Lung (tissue), 12 donors: ENCODE data around the gene CLPX. TPM values are rescaled to one million over a fixed set of nuclear protein-coding genes. Genes with fewer than 3 reads are reported as not detected.

Experiments
- ATAC-seq: fragments of 200-7000 bp; cut with Tn5 transposase; one replicate; pipeline ENCODE4 v1.9.1; 2020; ENCODE audit warnings: moderate number of reproducible peaks; ENCODE audit not compliant: insufficient read depth, low FRiP score
- DNase-seq, 3 donors: peaks; one replicate each; pipeline ENCODE4 v3.0.0-alpha.2; 2013 to 2017
- H3K27ac ChIP-seq, 2 donors: one replicate each; pipeline ENCODE4 v1.5.1; 2013; ENCODE audit warnings: mild to moderate bottlenecking in 2 of 2, moderate library complexity in 2 of 2, control low read depth in 1 of 2, inconsistent platforms in 1 of 2, low read depth in 1 of 2, low read length in 1 of 2
- H3K27me3 ChIP-seq, 3 donors: one replicate each; pipeline ENCODE4 v1.5.1; 2013; ENCODE audit warnings: low read length in 2 of 3; ENCODE audit not compliant: control insufficient read depth in 3 of 3, insufficient read depth in 3 of 3
- H3K36me3 ChIP-seq, 4 donors: one replicate each; pipeline ENCODE4 v1.5.1; 2013; ENCODE audit warnings: low read length in 4 of 4, mild to moderate bottlenecking in 1 of 4, moderate library complexity in 1 of 4; ENCODE audit not compliant: control insufficient read depth in 4 of 4, insufficient read depth in 4 of 4
- H3K4me1 ChIP-seq, 5 donors: one replicate each; pipeline ENCODE4 v1.5.1; 2013; ENCODE audit warnings: low read length in 5 of 5, mild to moderate bottlenecking in 2 of 5, moderate library complexity in 1 of 5; ENCODE audit not compliant: control insufficient read depth in 5 of 5, insufficient read depth in 5 of 5
- H3K4me3 ChIP-seq: one replicate; pipeline ENCODE4 v1.5.1; 2013; ENCODE audit warnings: mild to moderate bottlenecking, control low read depth, moderate library complexity
- H3K9ac ChIP-seq, 2 donors: one replicate each; pipeline ENCODE4 v1.5.1; 2013; ENCODE audit warnings: low read length in 2 of 2, control low read depth in 1 of 2; ENCODE audit not compliant: insufficient read depth in 1 of 2
- H3K9me3 ChIP-seq, 4 donors: one replicate each; pipeline ENCODE4 v1.5.1; 2013; ENCODE audit warnings: low read length in 3 of 4, mild to moderate bottlenecking in 1 of 4, moderate library complexity in 1 of 4; ENCODE audit not compliant: control insufficient read depth in 4 of 4, insufficient read depth in 3 of 4
- CTCF ChIP-seq: IDR thresholded peaks from 2 replicates; pipeline ENCODE4 v1.5.1; 2012; ENCODE audit warnings: mild to moderate bottlenecking; ENCODE audit errors: control extremely low read depth, extremely low read depth
- WGBS, 2 donors: extraction: QIAGEN DNeasy Blood & Tissue Kit; methylation state at CpG; one replicate each; pipeline ENCODE4 v1.1.7; 2013; 5-methylcytosine and 5-hydroxymethylcytosine counted together
- polyA plus RNA-seq, 2 donors: library from polyadenylated mRNA; stranded (reverse); fragments of 200-250 nt; gene quantifications; one replicate each; pipeline ENCODE4 v1.2.1, GENCODE V29; 2013
- total RNA-seq, 2 donors: library from RNA; depleted of rRNA in 1 of 2; stranded (reverse); fragments of >200 nt in 1 of 2; gene quantifications; one replicate each; pipeline ENCODE4 v1.2.1, GENCODE V29; 2014 to 2021
- donor health status: control.
- donor health status: control.
- donor health status: Bipolar disorder and iron deficiency.
- donor health status: healthy.
- donor health status: DM: yes; HTN: yes; CAD: no.

CLPX gene
- total and polyA plus RNA-seq, 4 donors, result 11.2 to 93.6 (median 31.3) TPM

DNA sequence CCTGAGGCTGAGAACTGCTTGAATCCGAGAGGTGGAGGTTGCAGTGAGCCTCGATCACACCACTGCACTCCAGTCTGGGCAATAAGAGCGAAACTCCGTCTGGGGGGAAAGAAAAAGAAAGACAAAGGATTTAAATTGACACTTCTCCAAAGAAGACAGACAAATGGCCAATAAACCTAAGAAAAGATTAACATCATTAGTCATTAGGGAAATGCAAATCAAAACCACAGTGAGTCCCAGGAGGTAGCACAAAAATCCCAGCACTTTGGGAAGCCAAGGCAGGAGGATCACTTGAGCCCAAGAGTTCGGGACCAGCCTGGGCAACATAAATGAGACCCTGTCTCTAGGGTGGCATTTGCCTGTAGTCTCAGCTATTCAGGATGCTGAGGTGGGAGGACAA, 12.6 kb downstream of the CLPX start:
- no peak overlapping the region for H3K9ac ChIP-seq
- ATAC-seq (no peak), DNase-seq (no peak)
- peaks cover 0 to 2% (median 0%) of the 10 kb centered on the region in 5 donors for H3K4me1 ChIP-seq
- WGBS, 2 donors, result 96 to 98% methylated on average over 5 of the region's 5 CpGs
- TF ChIP-seq CTCF, result no peak
- no peak overlapping the region for H3K27ac ChIP-seq
- H3K36me3 ChIP-seq, result peaks cover 18 to 24% (median 20%) of the 10 kb centered on the region in 4 donors
- H3K27me3 ChIP-seq, result no peaks in the 10 kb centered on the region
- no peak overlapping the region for H3K4me3 ChIP-seq
- no peaks in the 10 kb centered on the region for H3K9me3 ChIP-seq

GRCh38 chr15:65171428-65171827, 13.7 kb downstream of the CLPX start:
- H3K27ac ChIP-seq, result no peak overlapping the region
- peaks cover 13 to 20% (median 16%) of the 10 kb centered on the region in 4 donors for H3K36me3 ChIP-seq
- 94 to 97% methylated on average over 5 of the region's 5 CpGs for WGBS, 2 donors
- H3K9me3 ChIP-seq, result no peaks in the 10 kb centered on the region
- H3K27me3 ChIP-seq, result no peaks in the 10 kb centered on the region
- DNase-seq, result no peak
- TF ChIP-seq CTCF, result no peak
- no peak overlapping the region for H3K4me3 ChIP-seq
- no peak overlapping the region for H3K9ac ChIP-seq
- H3K4me1 ChIP-seq, result peaks cover 0 to 2% (median 0%) of the 10 kb centered on the region in 5 donors
- ATAC-seq, result no peak

GRCh38 chr15:65165875-65166274, 19.3 kb downstream of the CLPX start:
- Histone ChIP-seq H3K36me3 (peaks cover 6 to 29% (median 14%) of the 10 kb centered on the region in 4 donors), H3K4me1 (no peaks in the 10 kb centered on the region), H3K9me3 (no peaks in the 10 kb centered on the region), H3K27ac (no peak overlapping the region), H3K9ac (no peak overlapping the region), H3K4me3 (no peak overlapping the region), H3K27me3 (no peaks in the 10 kb centered on the region)
- TF ChIP-seq CTCF, result no peak
- ATAC-seq (no peak), DNase-seq (no peak)
- WGBS, 2 donors, result 92 to 99% methylated on average over 2 of the region's 2 CpGs

- peaks cover 6 to 28% (median 10%) of the 10 kb centered on the region in 4 donors for H3K36me3 ChIP-seq
- WGBS, 2 donors, result 85 to 98% methylated on average over 1 of the region's 1 CpG
- H3K4me1 ChIP-seq, result no peaks in the 10 kb centered on the region
Measured at GRCh38 chr15:65164139-65164538, 21.0 kb downstream of the CLPX start.

More at GRCh38 chr15:65164139-65164538, 21.0 kb downstream of the CLPX start:
- Histone ChIP-seq H3K9ac (no peak overlapping the region), H3K27ac (no peak overlapping the region), H3K9me3 (no peaks in the 10 kb centered on the region), H3K4me3 (no peak overlapping the region), H3K27me3 (no peaks in the 10 kb centered on the region)
- no peak for TF ChIP-seq CTCF
- ATAC-seq, result no peak
- DNase-seq, result no peak
